Activated CD8-positive, alpha-beta T cell treated with anti-CD3 and anti-CD28 coated beads for 36 hours (primary cell): Measurements from ENCODE around the gene NEDD4L. TPM values are rescaled to one million over a fixed set of nuclear protein-coding genes. Genes with fewer than 3 reads are reported as not detected.
A peak's percentile ranks its signal among the peaks of the same experiment; 100 is the strongest.
"Not testable (repeated sequence)": the region's sequence is repeated elsewhere in the genome, so short reads cannot be mapped to it uniquely, and the experiment has no call there.

Experiments
- ATAC-seq: fragments of 200-7000 bp; cut with Tn5 transposase; one replicate; pipeline ENCODE4 v1.10.0; 2021; ENCODE audit warnings: mild to moderate bottlenecking, moderate library complexity
- CTCF ChIA-PET: fragments of 350-600 bp; sonication (Branson Sonifier 250); formaldehyde crosslinking; loops from one replicate; lab custom pipeline; 2021; ENCODE audit warnings: antibody characterized with exemption; lab: Charles Lee
- POLR2A ChIA-PET: fragments of 350-600 bp; sonication (Branson Sonifier 250); formaldehyde crosslinking; loops from one replicate; lab custom pipeline; 2021; ENCODE audit warnings: antibody characterized with exemption; lab: Charles Lee
- DNase-seq: peaks from one replicate; pipeline ENCODE4 v3.0.0-alpha.2; 2020
- H3K27ac Mint-ChIP-seq: one replicate; pipeline ENCODE4 v1.8.0; 2021; ENCODE audit warnings: mild to moderate bottlenecking, mixed read lengths
- H3K27me3 Mint-ChIP-seq: one replicate; pipeline ENCODE4 v1.8.0; 2021; ENCODE audit warnings: mixed read lengths
- H3K36me3 Mint-ChIP-seq: one replicate; pipeline ENCODE4 v1.8.0; 2021; ENCODE audit warnings: low read depth, mixed read lengths
- H3K4me1 Mint-ChIP-seq: one replicate; pipeline ENCODE4 v1.8.0; 2021; ENCODE audit warnings: low read depth, mixed read lengths
- H3K4me3 Mint-ChIP-seq: one replicate; pipeline ENCODE4 v1.8.0; 2021; ENCODE audit warnings: mild to moderate bottlenecking, moderate library complexity, mixed read lengths
- H3K9me3 Mint-ChIP-seq: one replicate; pipeline ENCODE4 v1.8.0; 2021; ENCODE audit warnings: mixed read lengths
- CTCF ChIP-seq: fragments of 200-600 bp; IDR thresholded peaks from one replicate; pipeline ENCODE4 v1.8.0; 2022; ENCODE audit warnings: antibody characterized with exemption, mild to moderate bottlenecking
- intact Hi-C: fragments of 100-400 bp; cut with micrococcal nuclease; formaldehyde crosslinking; loops from one replicate; pipeline ENCODE4 v1.10.0; 2022
- total RNA-seq, 2 experiments: library from RNA; stranded (reverse); gene quantifications; one replicate each; pipeline ENCODE4 v1.2.3, GENCODE V29; 2021

The NEDD4L gene
- 1 to 10 TPM; 7.5 to 8.5 TPM for total RNA-seq

GRCh38 chr18:58043491-58044369, at the start of gene NEDD4L:
TSS of gene NEDD4L (plus strand) at chr18:58044226. CDS start at chr18:58044661, 435 bp downstream.
- DNase-seq = peak; percentile 95
- peak; percentile 86 for ATAC-seq
- ChIA-PET POLR2A (interaction anchor here (0.7 kb wide), 1 partner anchor 206 kb away, joined by 3 read pairs; no protein-coding TSS in a partner anchor), CTCF (interaction anchor here (0.7 to 3.1 kb wide), 25 partner anchors 8 to 482 kb away, joined by 3 to 19 read pairs (median 4); no protein-coding TSS in a partner anchor)
- no peaks in the 10 kb centered on the region for H3K9me3 Mint-ChIP-seq
- H3K27ac Mint-ChIP-seq = peak within 1 kb of the TSS; percentile 65
- H3K4me1 Mint-ChIP-seq = peaks cover 29% of the 10 kb centered on the region
- H3K36me3 Mint-ChIP-seq = peaks cover 2% of the 10 kb centered on the region
- peak within 1 kb of the TSS; percentile 93 for H3K4me3 Mint-ChIP-seq
- TF ChIP-seq CTCF = peak; percentile 66
- intact Hi-C loops = loop anchor here (1.0 kb wide), 1 partner anchor 79 kb away; no protein-coding TSS in a partner anchor
- peaks cover 15% of the 10 kb centered on the region for H3K27me3 Mint-ChIP-seq

- CTCF ChIA-PET = interaction anchor here (1.0 kb wide), 1 partner anchor 46 kb away, joined by 3 read pairs; no protein-coding TSS in a partner anchor
- H3K9me3 Mint-ChIP-seq = no peaks in the 10 kb centered on the region
- H3K27me3 Mint-ChIP-seq = peaks cover 17% of the 10 kb centered on the region
- POLR2A ChIA-PET = interaction anchor here (1.0 kb wide), 1 partner anchor 36 kb away, joined by 3 read pairs; no protein-coding TSS in a partner anchor
- DNase-seq = no peak
- no peak for ATAC-seq
- H3K36me3 Mint-ChIP-seq = no peaks in the 10 kb centered on the region
- no peak overlapping the region for H3K4me3 Mint-ChIP-seq
- H3K4me1 Mint-ChIP-seq = no peaks in the 10 kb centered on the region
- no peak overlapping the region for H3K27ac Mint-ChIP-seq
- intact Hi-C loops = no loop called here
- TF ChIP-seq CTCF = no peak
These were observed 48.7 kb upstream of the NEDD4L start for GRCh38 chr18:57995331-57995730.

DNA sequence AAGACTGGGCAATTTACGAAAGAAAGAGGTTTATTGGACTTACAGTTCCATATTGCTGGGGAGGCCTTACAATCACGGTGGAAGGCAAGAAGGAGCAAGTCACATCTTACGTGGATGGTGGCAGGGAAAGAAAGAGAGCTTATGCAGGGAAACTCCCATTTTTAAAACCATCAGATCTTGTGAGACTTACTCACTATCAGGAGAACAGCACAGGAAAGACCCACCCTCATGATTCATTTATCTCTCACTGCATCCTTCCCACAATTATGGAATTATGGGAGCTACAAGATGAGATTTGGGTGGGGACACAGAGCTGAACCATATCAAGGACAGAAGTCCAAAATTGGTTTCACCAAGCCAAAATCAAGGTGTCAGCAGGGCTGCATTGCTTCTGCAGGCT, 47.1 kb upstream of the NEDD4L start:
- H3K4me3 Mint-ChIP-seq, CTCF ChIA-PET, H3K9me3 Mint-ChIP-seq, ATAC-seq, intact Hi-C loops, H3K4me1 Mint-ChIP-seq, POLR2A ChIA-PET, H3K36me3 Mint-ChIP-seq, H3K27me3 Mint-ChIP-seq, H3K27ac Mint-ChIP-seq, DNase-seq: not testable (repeated sequence)

DNA sequence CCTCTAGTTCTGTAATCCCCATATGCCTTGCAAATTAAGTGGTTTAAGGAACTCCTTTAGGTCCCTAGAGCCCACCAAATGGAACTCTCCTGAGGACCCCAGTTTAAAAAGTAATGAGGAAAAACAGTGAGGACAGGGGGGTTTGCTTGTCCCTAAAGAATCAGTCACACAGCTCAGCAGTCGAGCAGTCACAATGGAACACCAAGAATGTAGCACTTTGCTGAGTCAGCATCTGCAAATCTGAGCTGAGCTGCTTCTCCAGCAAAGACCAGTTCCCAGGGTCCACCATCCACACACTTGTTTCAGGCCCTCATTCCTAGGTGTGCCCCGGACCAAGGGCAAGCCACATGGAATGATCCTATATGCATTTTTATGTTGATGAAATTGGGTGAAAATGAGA, 46.2 kb upstream of the NEDD4L start:
- Mint-ChIP-seq H3K27ac (no peak overlapping the region), H3K27me3 (peaks cover 10% of the 10 kb centered on the region), H3K9me3 (no peaks in the 10 kb centered on the region), H3K4me1 (no peaks in the 10 kb centered on the region), H3K4me3 (no peak overlapping the region), H3K36me3 (no peaks in the 10 kb centered on the region)
- TF ChIP-seq CTCF = no peak
- CTCF ChIA-PET = no interaction called here
- POLR2A ChIA-PET = no interaction called here
- ATAC-seq = no peak
- no peak for DNase-seq
- intact Hi-C loops = no loop called here

DNA sequence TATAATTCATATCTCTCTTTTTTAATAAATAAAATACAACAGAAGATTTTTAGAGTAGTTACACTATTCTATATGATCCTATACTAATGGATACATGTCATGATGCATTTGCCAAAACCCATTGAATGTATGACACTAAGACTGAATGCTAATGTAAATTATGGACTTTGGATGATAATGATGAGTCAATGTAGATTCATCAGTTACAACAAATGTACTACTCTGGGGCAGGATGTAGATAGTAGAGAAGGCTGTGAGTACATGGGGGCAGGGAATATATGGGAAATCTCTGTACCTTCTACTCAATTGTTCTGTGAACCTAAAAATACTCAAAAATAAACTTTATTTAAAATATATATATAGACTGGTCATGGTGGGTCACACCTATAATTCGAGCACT, 45.6 kb upstream of the NEDD4L start:
- H3K36me3 Mint-ChIP-seq = no peaks in the 10 kb centered on the region
- ChIA-PET CTCF (no interaction called here), POLR2A (no interaction called here)
- H3K4me3 Mint-ChIP-seq = no peak overlapping the region
- intact Hi-C loops = no loop called here
- peaks cover 10% of the 10 kb centered on the region for H3K27me3 Mint-ChIP-seq
- no peak overlapping the region for H3K27ac Mint-ChIP-seq
- H3K9me3 Mint-ChIP-seq = no peaks in the 10 kb centered on the region
- DNase-seq (no peak), ATAC-seq (no peak)
- no peak for TF ChIP-seq CTCF
- H3K4me1 Mint-ChIP-seq = no peaks in the 10 kb centered on the region
